Effector CD4-positive, alpha-beta T cell (primary cell): ENCODE measurements around the gene EME2.
A peak's percentile ranks its signal among the peaks of the same experiment; 100 is the strongest.
"Not testable (repeated sequence)": the region's sequence is repeated elsewhere in the genome, so short reads cannot be mapped to it uniquely, and the experiment has no call there.

ENCODE experiments used
- DNase-seq: peaks from one replicate; pipeline ENCODE4 v3.0.0-alpha.2; 2020

Gene EME2

DNA sequence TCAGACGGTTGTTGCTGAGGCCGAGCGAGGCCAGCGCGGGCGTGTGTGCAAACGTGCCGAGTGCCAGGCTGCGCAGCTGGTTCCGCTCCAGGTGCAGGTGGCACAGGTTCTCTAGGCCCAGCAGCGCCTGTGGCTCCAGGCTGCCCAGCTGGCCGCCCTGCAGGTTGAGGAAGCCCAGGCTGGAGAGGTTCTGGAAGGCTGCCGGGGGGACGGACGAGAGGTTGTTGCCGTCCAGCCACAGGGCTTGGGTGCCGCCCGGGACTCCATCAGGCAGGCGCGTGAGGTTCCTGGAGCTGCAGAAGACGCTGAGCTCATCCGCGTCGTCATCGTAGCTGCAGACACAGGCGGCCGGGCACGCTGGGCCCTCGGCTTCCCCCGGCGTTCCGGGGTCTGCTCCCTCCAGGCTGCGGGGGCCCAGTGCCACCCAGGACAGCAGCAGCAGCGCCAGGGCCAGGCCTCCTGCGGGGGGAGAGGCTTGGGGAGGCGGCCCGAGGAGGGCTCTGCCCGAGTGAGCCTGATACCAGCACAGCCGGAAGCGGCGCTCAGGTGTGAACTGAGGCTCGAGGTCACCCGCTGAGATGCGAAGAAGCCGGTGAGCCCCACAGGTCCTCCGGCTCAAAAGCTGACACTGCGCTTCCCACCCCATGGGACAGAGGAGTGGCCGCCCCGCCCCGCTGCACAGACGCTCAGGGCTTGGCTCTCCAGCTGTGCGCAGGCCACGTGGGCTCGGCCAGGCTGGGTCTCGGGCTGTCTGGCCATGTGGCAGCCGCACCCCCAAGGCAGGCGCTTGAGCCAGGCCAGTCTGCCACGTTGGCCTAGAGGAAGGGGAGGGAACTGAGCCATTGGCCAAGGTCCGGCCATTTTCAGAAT is 19.6 kb downstream of the EME2 start:
- no peak for DNase-seq

DNA sequence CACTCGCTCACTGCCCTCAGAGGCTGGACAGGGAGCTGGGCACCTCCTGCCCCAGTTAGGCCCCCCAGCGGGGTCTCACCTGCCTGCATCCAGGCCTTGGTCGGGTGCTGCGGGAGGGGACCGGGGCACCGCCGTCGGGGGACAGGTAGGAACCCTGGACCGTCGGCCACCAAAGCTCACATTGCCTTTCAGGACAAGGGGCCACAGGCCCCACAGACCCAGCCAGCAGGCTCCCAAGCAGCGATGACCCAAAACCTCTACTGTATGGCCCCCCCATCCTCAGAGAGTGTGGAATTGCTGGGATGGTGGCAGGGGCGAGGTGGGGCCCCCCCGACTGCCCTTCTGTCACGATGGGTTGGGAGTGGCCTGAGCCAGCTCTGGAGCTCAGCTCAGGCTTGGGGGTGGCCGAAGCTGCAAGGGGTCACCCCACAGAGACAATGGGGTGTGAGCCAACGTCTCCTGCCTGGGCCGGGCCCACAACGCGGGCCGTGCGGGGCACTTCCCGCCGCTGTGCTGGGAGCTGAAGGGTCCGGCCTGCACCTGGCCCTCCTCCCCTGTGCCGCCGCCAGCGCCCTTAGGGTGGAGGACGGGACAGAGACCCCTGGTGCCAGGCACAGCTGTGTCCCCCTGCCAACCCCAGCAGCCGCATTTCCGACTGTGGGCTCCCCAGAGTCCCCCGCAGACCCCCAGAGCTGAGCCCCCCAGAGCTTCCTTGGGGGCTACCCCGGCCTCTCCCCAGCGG is 20.4 kb downstream of the EME2 start:
- DNase-seq: no peak

DNA sequence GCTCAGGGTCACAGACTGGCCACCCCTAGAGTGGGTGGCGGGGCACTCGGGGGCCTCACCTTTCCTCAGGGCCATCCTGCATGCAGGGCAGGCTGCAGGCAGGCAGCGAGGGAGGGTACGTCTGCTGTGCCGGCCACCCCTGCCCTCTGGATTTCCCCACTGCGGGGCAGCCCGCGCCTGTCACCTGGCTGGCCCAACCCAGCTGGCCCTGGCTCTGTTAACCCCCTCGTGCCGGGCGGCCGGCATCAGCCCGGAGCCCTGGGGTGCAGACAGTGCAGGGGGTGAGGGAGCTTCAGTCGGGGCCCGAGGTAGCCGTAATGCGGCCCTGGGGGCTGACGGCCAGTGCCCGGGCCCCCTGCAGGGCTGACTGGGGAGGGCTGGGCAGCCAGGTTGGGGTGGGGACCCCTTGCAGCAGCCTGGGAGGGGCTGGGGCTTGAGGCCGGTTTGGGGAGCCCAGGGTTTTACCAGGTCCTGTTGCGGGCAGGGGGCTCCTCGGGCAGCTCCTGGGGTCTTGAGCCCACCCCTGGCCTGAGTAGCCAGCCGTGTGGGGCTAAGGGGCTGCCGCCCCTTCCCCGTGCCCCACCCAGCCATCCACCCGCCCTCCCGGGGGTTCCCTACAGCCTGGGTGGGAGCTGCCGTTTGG is 21.1 kb downstream of the EME2 start, which contains the start of gene IGFALS:
TSS of gene IGFALS (minus strand) at position 128 of the 643 bp plus-strand sequence. CDS start at position 75, 53 bp downstream.
- DNase-seq: no peak

DNA sequence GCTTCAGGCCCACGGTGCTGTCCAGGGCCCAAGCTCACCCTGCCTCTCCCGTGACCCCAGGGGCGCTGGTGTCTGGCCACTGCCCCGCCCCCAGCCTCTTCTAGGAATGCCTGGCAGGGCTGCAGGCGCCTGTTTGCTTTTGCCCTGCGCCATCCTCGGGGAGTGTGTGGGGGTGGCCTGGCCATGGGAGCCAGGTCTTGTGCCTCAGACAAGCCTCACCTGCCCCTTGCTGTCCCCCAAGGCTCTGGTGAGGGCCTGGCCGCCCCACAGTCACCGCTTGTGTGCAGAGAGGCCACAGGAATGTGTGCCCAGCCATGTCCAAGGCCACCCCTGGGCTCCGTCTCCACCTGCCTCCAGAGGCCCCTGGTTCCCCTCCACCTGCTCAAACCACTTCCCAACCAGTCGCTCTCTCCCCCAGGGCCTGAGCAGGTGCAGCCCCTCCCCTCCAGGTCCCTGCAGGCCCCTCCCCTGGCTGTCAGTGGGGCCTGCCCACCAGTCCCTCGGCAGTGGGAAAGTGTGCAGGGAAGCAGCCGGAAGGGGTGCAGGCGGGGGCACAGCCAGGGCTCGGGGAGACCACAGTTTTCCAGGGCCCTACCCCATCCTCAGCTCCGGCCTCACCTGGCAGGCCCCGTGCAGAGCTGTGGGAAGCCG is 21.7 kb downstream of the EME2 start:
- DNase-seq: no peak

DNA sequence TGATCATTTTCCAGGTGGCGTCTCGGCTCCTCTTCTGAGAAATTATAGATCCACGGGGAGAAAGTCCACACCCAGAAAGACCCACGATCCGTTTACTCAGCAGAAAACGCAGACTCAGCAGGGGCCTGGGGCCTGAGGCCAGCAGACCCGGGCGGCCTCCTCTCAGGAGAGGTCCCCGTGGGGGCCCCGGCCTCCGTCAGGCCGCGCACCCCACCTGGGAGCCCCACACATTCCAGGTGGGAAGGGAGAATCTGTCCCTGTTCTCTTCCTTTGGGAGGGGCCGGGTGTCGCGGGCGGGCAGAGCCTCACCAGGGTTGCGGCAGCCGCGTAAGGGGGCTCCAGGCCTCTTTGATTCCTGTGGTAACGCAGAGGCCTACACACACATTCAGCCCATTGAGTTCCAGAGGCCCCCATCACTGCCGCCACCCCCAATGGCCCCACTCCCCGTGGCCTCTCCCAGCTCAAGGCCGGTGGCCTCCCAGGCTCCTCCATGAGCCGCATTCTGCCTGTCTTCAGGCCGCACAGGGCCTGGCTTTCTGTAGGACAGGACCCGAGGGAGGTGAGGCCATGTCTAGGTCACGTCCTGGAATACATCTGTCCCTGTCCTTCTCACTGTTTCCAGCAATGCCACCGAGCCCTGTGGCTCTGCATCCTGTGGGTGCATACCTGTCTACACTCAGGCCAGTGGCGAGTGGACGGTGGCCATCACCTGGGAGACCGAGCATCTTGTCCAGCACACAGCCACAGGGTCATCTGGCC is 22.5 kb downstream of the EME2 start:
- DNase-seq: no peak

DNA sequence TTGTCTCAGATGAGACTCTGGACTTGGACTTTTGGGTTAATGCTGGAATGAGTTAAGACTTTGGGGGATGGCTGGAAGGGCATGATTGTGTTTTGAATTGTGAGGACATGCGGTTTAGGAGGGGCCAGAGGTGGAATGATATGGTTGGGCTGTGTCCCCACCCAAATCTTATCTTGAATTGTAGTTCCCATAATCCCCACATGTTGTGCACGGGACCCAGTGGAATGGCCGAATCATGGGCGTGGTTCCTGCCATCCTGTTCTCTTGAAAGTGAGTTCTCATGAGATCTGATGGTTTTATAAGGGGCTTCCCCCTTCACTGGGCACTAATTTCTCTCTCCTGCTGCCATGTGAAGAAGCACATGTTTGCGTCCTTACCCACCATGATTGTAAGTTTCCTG is 26.7 kb downstream of the EME2 start:
- not testable (repeated sequence) for DNase-seq

DNA sequence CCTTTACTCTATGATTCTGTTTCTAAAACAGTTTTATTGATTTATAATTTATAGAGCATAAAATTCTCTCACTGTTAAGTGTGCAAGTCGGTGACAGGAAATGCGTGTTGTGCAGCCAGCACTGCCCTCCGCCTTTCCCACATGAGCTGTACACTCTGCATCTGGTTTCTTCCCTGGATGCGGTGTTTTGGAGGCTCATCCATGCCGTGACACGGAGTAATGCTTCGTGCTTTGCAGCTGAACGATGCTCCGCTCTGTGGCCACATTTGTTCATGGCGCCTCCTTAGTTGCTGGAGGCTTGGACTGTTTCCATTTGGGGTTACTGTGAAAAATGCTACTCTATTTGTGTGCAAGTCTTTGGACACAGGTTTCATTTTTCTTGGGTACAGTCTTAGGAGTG is 28.1 kb downstream of the EME2 start:
- DNase-seq: no peak

DNA sequence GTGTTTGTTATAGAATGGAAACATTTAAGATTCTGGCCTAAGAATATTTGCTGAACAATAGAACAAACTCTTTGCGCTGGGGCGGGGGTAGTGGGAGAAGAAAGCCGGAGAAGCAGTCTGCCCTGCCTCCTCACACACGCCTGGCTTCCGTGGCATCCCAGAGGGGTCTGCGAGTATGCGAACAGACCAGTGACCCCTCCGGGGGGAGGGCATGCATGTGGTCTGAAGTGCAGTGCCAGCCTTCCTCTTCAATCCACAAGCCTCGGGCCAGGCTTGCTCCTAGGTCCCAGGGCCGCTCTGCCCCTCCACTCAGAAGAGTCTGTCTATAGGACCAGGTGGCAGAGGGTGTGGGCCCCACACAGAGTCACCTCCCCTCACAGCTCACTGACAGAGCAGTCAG is 35.0 kb downstream of the EME2 start:
- DNase-seq: no peak

DNA sequence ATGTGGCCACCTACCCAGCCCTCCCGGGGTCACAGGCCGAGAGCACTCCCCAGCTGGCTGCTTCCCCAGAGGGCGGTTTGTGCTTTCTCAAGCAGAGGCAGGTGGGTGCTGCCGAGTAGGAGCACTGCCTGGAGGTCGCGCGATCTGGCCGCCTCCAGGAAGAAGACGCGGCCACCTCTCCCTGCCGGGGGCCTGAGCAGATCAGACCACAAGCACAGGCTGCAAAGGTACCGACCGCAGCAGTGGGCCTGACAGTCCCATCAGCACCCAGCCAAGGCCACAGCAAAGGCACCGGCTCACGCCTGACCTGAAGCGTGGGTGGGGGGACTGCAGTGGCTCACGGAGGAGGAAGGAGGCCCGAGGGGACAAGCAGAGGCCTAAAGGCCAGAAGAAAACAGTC is 36.1 kb downstream of the EME2 start:
- no peak for DNase-seq

DNA sequence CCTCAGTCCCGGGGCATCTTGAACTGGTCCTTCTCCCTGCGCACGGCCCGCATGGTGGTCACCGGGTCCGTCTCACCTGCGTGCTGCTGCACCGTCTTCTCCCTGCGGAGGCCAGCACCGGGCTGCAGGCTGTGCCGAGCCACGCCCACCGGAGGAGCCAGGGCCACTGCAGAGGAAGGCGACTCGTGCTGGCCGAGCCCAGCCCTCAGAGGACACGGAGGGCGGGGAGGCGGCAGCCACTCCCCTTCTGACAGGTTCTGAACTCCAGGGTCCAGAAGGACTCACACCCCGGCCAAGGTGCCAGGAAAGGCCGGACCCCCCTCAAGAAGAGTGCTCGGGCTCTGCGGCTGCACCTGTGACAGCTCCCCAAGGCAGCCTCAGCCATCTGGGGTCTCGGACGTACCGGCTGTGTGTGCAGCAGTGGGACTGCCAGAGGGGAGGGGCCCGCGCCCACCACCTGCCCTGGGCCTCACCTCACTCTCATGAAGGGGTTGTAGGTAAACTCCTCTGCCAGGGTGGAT is 36.7 kb downstream of the EME2 start:
- DNase-seq: no peak

DNA sequence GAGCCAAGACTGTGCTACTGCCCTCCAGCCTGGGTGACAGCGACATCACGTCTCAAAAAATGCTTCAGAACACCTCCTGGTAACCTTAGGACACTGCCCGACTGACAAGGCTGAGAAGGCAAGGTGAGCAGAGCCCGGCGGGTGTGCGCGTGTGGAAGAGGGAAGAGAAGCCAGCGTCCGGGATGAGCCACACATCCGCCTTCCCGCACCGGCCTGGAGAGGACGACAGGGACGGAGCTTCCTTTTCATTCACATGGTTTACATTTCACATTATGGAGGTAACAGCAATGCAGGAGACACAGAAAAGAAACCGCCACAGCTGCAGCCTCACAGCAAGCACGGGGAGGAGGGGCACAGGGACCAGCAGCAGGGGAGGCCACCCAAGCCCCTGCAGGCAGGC is 37.5 kb downstream of the EME2 start:
- DNase-seq: no peak

DNA sequence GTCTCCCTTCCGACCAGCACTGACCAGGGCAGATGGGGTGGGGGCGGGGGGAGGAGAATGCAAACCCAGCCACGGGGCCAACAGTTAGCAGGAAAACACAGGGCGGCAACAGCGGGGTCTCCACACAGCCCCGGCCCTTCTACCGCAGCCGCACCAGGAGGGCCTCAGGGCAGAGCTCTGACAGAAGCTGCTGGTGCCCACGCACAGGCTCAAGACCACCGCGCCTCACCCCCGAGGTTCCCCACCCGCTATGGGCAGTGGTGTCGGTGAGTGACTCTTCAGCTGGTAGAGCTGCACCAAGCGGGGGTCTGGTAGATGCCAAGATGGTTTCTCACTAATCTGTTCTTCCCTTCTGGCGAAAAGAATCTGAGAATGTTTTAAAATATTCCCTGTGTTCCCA is 37.9 kb downstream of the EME2 start:
- no peak for DNase-seq

DNA sequence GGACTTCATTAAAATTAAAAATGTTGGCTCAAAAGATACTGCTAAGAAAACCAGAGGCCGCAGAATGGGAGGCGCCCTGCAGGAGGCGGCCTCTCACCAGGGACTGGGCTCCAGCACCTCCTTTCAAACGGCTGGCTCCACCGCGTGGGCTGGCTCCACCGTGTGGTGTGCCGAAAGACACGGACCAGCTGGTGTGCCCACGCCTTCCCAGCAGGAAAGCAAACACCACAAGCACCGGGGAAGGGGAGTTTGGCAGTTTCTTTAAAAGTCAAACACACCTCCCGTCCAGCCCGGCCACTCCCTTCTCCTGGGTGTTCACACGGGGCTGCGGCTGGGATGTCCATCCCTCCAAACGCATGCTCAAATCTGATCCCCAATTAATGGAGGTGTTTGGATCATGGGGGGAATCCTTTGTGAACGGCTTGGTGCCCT is 40.1 kb downstream of the EME2 start:
- peak; percentile 30 for DNase-seq

DNA sequence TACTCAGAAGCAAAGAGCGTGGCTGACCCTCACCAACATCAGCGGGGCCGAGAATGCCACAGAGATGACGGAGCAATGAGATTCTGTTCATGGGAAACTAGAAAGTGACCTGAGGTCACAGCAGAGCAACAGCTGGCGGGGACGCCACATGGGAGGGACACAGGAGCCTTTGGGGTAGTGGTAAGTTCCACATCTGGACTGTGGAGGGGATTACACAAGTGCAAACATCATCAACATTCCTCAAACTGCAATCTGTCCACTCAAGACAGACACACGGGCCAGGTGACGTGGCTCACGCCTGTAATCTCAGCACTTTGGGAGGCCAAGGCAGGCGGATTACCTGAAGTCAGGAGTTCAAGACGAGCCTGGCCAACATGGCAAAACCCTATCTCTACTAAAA is 42.9 kb downstream of the EME2 start:
- no peak for DNase-seq

DNA sequence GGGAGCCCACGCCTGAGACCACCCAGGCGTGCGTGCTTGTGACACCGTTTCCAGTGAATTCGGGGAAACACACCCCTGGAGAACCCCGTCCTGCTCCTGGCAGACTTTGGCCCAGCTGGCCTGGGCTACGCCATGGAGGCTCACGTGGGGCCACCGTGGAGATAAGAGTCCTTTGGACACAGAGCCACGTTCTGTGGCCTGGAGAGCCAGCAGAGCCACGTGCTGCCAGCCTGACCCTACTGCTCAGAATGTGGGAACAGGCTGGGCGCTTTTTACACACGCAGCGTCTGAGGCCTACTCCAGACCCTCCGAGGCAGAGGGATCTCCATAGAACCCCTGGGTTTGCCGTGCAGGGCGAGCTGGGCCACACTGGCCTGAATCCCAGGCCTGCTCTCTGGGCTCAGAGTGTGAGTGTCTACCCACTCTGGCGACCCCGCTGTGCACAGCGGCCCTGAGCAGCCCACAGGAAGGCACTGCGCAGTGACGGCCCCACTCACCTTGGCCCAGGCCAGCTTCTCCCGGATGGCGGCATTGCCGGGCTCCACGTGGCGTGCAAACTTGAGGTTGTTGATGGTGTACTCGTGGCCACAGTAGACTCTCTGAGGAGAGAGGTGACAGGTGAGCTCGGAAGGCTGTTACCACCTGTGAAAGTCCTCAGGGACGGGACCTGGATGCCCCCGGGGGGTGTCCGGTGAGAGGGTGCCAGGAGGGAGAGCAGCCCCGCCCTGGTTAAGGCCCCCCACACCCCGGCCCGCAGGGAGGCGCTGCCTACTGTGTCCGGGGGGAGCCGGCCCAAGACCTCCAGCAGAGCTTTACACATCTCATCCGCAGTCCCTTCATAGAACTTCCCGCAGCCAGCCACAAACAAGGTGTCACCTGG is 44.0 kb downstream of the EME2 start:
- DNase-seq: no peak

DNA sequence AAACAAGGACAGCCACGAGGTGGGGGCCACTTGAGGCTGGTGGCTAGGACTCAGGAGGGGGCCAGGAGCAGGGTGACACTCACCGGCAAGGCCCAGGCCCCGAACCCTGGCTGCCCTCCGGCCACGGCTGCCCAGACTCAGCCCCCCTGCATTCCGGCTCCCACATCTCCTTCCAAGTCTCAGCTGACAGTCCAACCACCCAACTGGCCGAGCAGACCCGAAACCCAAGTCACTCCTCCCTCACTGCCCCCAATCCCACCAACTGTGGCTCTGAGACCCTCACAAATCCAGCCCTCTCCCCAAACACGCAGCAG is 44.6 kb downstream of the EME2 start:
- DNase-seq: no peak

DNA sequence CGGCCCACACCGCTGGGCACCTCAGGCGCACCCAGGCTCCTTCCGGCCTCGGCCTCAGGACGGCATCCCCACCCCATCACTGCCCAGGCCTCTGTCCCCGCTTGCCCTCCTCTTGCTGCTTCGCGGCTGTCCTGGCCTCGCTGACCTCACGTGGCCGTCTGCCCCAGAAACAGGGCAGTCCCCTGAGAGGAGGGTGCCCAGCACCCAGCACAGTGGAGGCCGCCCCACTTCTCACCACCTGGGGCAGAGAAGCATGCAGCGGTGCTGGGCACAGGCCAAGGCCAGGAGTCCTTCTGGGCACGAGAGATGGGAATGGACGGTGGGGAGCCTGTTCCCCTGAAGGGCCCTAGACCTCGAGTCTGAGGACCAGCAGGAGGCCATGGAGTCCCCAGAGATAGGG is 45.1 kb downstream of the EME2 start:
- no peak for DNase-seq

DNA sequence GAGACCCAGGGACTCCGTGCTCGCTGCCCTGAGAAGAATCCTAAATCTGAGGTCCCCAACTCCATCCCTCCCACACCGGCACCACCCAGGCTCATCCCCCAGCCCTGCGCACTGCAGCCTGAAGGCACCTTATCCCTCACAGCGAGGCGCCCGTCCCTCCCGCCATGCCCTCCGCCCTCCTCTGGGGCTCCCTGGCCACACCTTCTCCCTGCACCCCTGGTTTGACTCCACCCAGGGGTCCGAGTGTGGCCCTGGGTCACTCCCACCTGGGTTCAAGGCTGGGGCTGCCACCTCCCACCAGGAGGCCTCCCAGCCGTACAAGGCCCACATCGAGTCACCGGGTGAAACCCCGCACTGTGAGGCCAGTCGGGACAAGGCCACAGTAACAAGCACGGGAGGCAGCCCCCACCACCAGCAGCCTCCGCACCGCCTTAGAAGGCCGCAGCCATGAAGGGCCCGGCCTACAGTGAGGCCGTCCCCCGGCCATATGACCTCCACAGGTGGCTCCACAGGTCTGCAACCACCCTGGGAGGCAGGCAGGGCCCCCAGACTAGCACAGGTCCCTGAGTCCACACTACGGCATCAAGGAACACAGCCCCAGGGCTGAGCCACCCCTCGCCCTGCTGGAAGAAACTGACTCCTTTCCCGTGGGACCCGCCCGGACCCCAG is 45.7 kb downstream of the EME2 start:
- no peak for DNase-seq

DNA sequence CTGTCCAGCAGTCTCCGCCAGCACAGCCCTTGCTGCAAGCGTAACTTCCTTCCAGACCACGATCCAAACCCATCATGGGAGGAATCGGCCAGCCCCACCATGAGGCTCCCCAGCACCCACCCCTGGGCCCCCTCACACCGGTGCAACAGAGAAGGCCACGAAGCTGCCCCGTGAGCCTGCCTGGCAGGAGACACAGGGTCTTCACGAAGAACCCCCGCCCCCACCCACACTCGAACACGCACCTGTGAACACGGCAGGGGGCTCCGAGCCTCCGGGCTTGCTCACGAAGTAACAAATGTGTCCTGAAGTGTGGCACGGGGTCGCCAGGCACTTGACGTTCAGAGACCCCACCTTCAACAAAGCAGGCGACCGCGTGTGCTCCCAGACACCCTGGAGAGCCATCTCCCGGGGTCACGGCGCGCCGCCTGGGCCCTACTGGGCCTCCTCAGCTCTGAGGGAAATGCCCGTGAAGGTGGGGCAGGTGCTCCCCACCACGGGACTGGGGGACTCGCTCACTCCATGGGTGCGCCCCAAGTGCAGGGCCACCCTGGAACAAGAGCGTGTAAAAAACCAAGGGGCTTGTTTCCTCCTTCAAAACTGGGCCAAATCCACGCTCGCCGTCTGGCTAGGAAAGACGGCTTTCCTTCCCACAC is 46.4 kb downstream of the EME2 start:
- no peak for DNase-seq

DNA sequence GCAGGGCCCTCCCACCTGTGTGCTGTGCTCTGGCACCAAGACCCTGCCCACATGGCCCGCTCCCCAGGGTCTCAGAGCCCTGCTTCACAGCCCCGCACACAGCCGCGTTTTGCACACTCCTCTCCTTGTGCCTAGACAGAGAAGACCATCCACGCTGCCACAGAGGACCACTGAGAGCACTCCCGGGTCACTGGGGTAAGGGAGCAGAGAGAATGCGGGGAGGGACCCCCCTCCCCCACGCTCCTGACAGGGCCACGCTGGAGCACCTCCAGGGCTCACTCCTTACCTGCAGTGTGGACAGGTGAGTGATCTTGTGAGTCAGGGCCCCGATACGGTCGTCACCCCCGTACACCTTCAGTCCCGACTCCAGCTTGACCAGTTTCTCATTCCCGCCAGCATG is 47.0 kb downstream of the EME2 start:
- DNase-seq: no peak
